ENCODE data around the gene U2AF2.

The U2AF2 gene

GRCh38 chr19:55644191-55644833, 10.5 kb upstream of the U2AF2 start:
- no peak for DNase-seq

GRCh38 chr19:55644842-55645511, 9.9 kb upstream of the U2AF2 start:
- DNase-seq, result no peak

- DNase-seq, result no peak
Observed at GRCh38 chr19:55645512-55645881, 9.3 kb upstream of the U2AF2 start.

- DNase-seq, result peak; percentile 44
Observed at GRCh38 chr19:55646889-55647731, 7.7 kb upstream of the U2AF2 start.

GRCh38 chr19:55647732-55648584, 6.9 kb upstream of the U2AF2 start, which contains the start of gene CCDC106:
Gene CCDC106, plus strand, starts transcription at chr19:55648212. Its CDS starts 835 bp downstream, at chr19:55649047.
- peak; percentile 69 for DNase-seq

- DNase-seq, result peak; percentile 44
Observed at GRCh38 chr19:55648585-55649267, 6.1 kb upstream of the U2AF2 start.

GRCh38 chr19:55649268-55650125, 5.3 kb upstream of the U2AF2 start:
- DNase-seq, result no peak

GRCh38 chr19:55650126-55650557, 4.7 kb upstream of the U2AF2 start:
- DNase-seq, result no peak

GRCh38 chr19:55650602-55651230, 4.1 kb upstream of the U2AF2 start:
- DNase-seq, result no peak

GRCh38 chr19:55651236-55651635, 3.6 kb upstream of the U2AF2 start:
- no peak for DNase-seq

GRCh38 chr19:55652311-55653128, 2.3 kb upstream of the U2AF2 start:
- no peak for DNase-seq

- DNase-seq, result peak; percentile 99
Observed at GRCh38 chr19:55653651-55654322, 1.0 kb upstream of the U2AF2 start.

- peak; percentile 100 for DNase-seq
Observed at GRCh38 chr19:55654323-55654867, 440 bp upstream of the U2AF2 start.

GRCh38 chr19:55655648-55656040, 809 bp downstream of the U2AF2 start:
- no peak for DNase-seq

GRCh38 chr19:55656552-55656951, 1.7 kb downstream of the U2AF2 start:
- DNase-seq, result no peak

- DNase-seq, result peak; percentile 32
Observed at GRCh38 chr19:55656988-55657747, 2.3 kb downstream of the U2AF2 start.

GRCh38 chr19:55658846-55659459, 4.1 kb downstream of the U2AF2 start:
- no peak for DNase-seq

GRCh38 chr19:55659822-55660221, 5.0 kb downstream of the U2AF2 start:
- DNase-seq, result no peak

Data from hematopoietic multipotent progenitor cell treated with erythropoietin and hydrocortisone succinate and interleukin-3 and kit ligand, for 6 days (in vitro differentiated cells).